HCT116 (cell line): ENCODE data around the gene HERPUD2. TPM values are rescaled to one million over a fixed set of nuclear protein-coding genes. Genes with fewer than 3 reads are reported as not detected.

ENCODE experiments used
- ATAC-seq: fragments of 200-7000 bp; cut with Tn5 transposase; 2 replicates; pipeline ENCODE4 v1.9.1; 2020; ENCODE audit warnings: mild to moderate bottlenecking, moderate library complexity
- BruUV-seq: library from RNA; stranded (reverse); fragments of 400-500 nt; replicated peaks from 2 replicates; lab custom pipeline; 2021; lab: Mats Ljungman, UMichigan
- CTCF ChIA-PET: fragments of 300-600 bp; sonication (Branson Sonifier 250); formaldehyde crosslinking; loops from one replicate; lab custom pipeline; 2021; ENCODE audit warnings: antibody characterized with exemption; lab: Charles Lee
- POLR2A ChIA-PET: fragments of 300-600, 350-600 bp; sonication (Branson Sonifier 250); formaldehyde crosslinking; loops from one replicate; lab custom pipeline; 2021; ENCODE audit warnings: antibody characterized with exemption; lab: Charles Lee
- RAD21 ChIA-PET, 2 experiments: fragments of 300-600 bp; sonication (Branson Sonifier 250); formaldehyde crosslinking; loops; one replicate each; lab custom pipeline; 2023; ENCODE audit warnings: low total read pairs in 2 of 2; ENCODE audit not compliant: uncharacterized antibody in 2 of 2, unreplicated experiment in 2 of 2, low non-redundant PET in 1 of 2; lab: Charles Lee
- DNase-seq: peaks from one replicate; pipeline ENCODE4 v3.0.0-alpha.2; 2010; ENCODE audit warnings: low read depth, low spot score
- H2AFZ ChIP-seq: fragments of 200-600 bp; shearing (Covaris generic), sonication (generic); 2 replicates; pipeline ENCODE4 v1.6.1; 2017; ENCODE audit warnings: low read depth, mixed run types, mixed read lengths, antibody characterized with exemption, low read length; ENCODE audit not compliant: poor library complexity, severe bottlenecking
- H3K27ac ChIP-seq: 2 replicates; pipeline ENCODE4 v1.5.1; 2012; ENCODE audit warnings: low read depth, low read length
- H3K27me3 ChIP-seq: fragments of 200-600 bp; sonication (generic); 2 replicates; pipeline ENCODE4 v1.6.1; 2016; ENCODE audit warnings: mixed run types, low read length, mixed read lengths; ENCODE audit not compliant: insufficient read depth
- H3K36me3 ChIP-seq, 2 experiments: fragments of 200-500 bp in 1 of 2; fragments of 200-600 bp in 1 of 2; sonication (Bioruptor generic) in 1 of 2; sonication (generic) in 1 of 2; 2 replicates each; pipeline versions ENCODE4 v1.5.1 to v1.6.1; 2014 to 2016; ENCODE audit warnings: low read length in 2 of 2, inconsistent platforms in 1 of 2, mixed read lengths in 1 of 2, mixed run types in 1 of 2; ENCODE audit not compliant: insufficient read depth in 2 of 2, control insufficient read depth in 1 of 2
- H3K4me1 ChIP-seq, 2 experiments: fragments of 200-600 bp in 1 of 2; sonication (generic) in 1 of 2; 2 replicates each; pipeline versions ENCODE4 v1.5.1 to v1.6.1; 2012 to 2017; ENCODE audit warnings: low read length in 2 of 2, inconsistent platforms in 1 of 2, mild to moderate bottlenecking in 1 of 2, mixed read lengths in 1 of 2, mixed run types in 1 of 2, moderate library complexity in 1 of 2; ENCODE audit not compliant: insufficient read depth in 2 of 2, control insufficient read depth in 1 of 2
- H3K4me2 ChIP-seq: fragments of 200-600 bp; sonication (generic); 2 replicates; pipeline ENCODE4 v1.6.1; 2017; ENCODE audit warnings: mixed run types, low read length, mixed read lengths
- H3K4me3 ChIP-seq, 2 experiments: fragments of 200-600 bp in 1 of 2; sonication (generic) in 1 of 2; replicated peaks in 1 of 2; 2 replicates each; pipeline ENCODE4 v1.5.1; 2011 to 2016; ENCODE audit warnings: low read length in 2 of 2, control low read depth in 1 of 2, low read depth in 1 of 2, mild to moderate bottlenecking in 1 of 2, mixed read lengths in 1 of 2, mixed run types in 1 of 2
- H3K79me2 ChIP-seq: fragments of 200-600 bp; sonication (generic); 2 replicates; pipeline ENCODE4 v1.6.1; 2017; ENCODE audit warnings: mild to moderate bottlenecking, mixed run types, low read length, moderate library complexity, mixed read lengths; ENCODE audit not compliant: insufficient read depth
- H3K9ac ChIP-seq: fragments of 200-600 bp; sonication (generic); 2 replicates; pipeline ENCODE4 v1.6.1; 2016; ENCODE audit warnings: low read length, mixed read lengths
- H3K9me2 ChIP-seq: fragments of 200-600 bp; sonication (generic), shearing (Covaris generic); 2 replicates; pipeline ENCODE4 v1.6.1; 2017; ENCODE audit warnings: mixed run types, mild to moderate bottlenecking, moderate library complexity; ENCODE audit not compliant: insufficient read depth
- H3K9me3 ChIP-seq, 2 experiments: fragments of 200-500 bp in 1 of 2; fragments of 200-600 bp in 1 of 2; sonication (Bioruptor generic) in 1 of 2; sonication (generic) in 1 of 2; 2 replicates each; pipeline ENCODE4 v1.6.1; 2014 to 2017; ENCODE audit warnings: low read length in 2 of 2, mixed read lengths in 2 of 2, inconsistent platforms in 1 of 2, low read depth in 1 of 2, mild to moderate bottlenecking in 1 of 2, mixed run types in 1 of 2, moderate library complexity in 1 of 2; ENCODE audit not compliant: control insufficient read depth in 1 of 2, insufficient read depth in 1 of 2
- H4K20me1 ChIP-seq: fragments of 200-600 bp; sonication (generic), shearing (Covaris generic); 2 replicates; pipeline ENCODE4 v1.6.1; 2017; ENCODE audit warnings: mixed run types, mild to moderate bottlenecking, moderate library complexity; ENCODE audit not compliant: insufficient read depth
- CBX3 ChIP-seq: IDR thresholded peaks from 2 replicates; pipeline ENCODE4 v1.6.1; 2012; ENCODE audit warnings: low read depth
- EGR1 ChIP-seq: IDR thresholded peaks from 2 replicates; pipeline ENCODE4 v1.6.1; 2012; ENCODE audit warnings: low read depth
- ELF1 ChIP-seq: IDR thresholded peaks from 2 replicates; pipeline ENCODE4 v1.6.1; 2012; ENCODE audit warnings: low read depth, borderline replicate concordance
- EZH2 ChIP-seq: fragments of 200-600 bp; sonication (generic); IDR thresholded peaks from 2 replicates; pipeline ENCODE4 v1.6.1; 2017; ENCODE audit warnings: antibody characterized with exemption, mixed run types
- FOSL1 ChIP-seq: IDR thresholded peaks from 2 replicates; pipeline ENCODE4 v1.6.1; 2012; ENCODE audit warnings: low read depth
- POLR2AphosphoS5 ChIP-seq: IDR thresholded peaks from 2 replicates; pipeline ENCODE4 v1.6.1; 2011; ENCODE audit warnings: mild to moderate bottlenecking, low read depth, low read length, moderate library complexity
- RAD21 ChIP-seq: IDR thresholded peaks from 2 replicates; pipeline ENCODE4 v1.6.1; 2012; ENCODE audit warnings: low read depth, mild to moderate bottlenecking
- SIN3A ChIP-seq: IDR thresholded peaks from 2 replicates; pipeline ENCODE4 v1.6.1; 2012; ENCODE audit warnings: low read depth
- SP1 ChIP-seq: IDR thresholded peaks from 2 replicates; pipeline ENCODE4 v1.6.1; 2012; ENCODE audit warnings: low read depth
- TCF7L2 ChIP-seq: IDR thresholded peaks from 2 replicates; pipeline ENCODE4 v1.7.0; 2011; ENCODE audit warnings: borderline replicate concordance, inconsistent platforms; ENCODE audit not compliant: insufficient read depth, insufficient read length; ENCODE audit errors: extremely low read depth
- YY1 ChIP-seq: IDR thresholded peaks from 2 replicates; pipeline ENCODE4 v1.6.1; 2011; ENCODE audit warnings: low read length, low read depth, moderate library complexity, mild to moderate bottlenecking; ENCODE audit not compliant: insufficient replicate concordance; ENCODE audit errors: extremely low read depth
- ZFX ChIP-seq: fragments of 450-650 bp; IDR thresholded peaks from 2 replicates; pipeline ENCODE4 v1.6.1; 2017
- ZNF274 ChIP-seq: fragments of 200-500 bp; sonication (Bioruptor generic); IDR thresholded peaks from 2 replicates; pipeline ENCODE4 v1.6.1; 2014; ENCODE audit warnings: mild to moderate bottlenecking, low read depth, low read length, inconsistent platforms
- intact Hi-C: fragments of 100-400 bp; cut with micrococcal nuclease; formaldehyde crosslinking; loops from 2 replicates; pipeline ENCODE4 v1.10.0; 2022
- total RNA-seq: library from RNA; stranded (reverse); gene quantifications from one replicate; pipeline ENCODE4 v1.2.1, GENCODE V29; 2021; ENCODE audit not compliant: unreplicated experiment
- TF ChIP-seq, protein P1 (sequence below): IDR thresholded peaks from 2 replicates; pipeline ENCODE4 v1.6.1; 2012
- TF ChIP-seq, protein P2 (sequence below), 3 experiments: fragments of 200-600 bp in 1 of 3; sonication (generic) in 1 of 3; IDR thresholded peaks in 2 of 3; conservative IDR thresholded peaks in 1 of 3; 2 replicates each; pipeline ENCODE4 v1.5.1; 2012 to 2017; ENCODE audit warnings: low read depth in 2 of 3, low read length in 2 of 3, antibody characterized with exemption in 1 of 3, borderline replicate concordance in 1 of 3, control low read depth in 1 of 3, mild to moderate bottlenecking in 1 of 3, mixed read lengths in 1 of 3, mixed run types in 1 of 3, moderate library complexity in 1 of 3; ENCODE audit not compliant: insufficient read depth in 1 of 3
- TF ChIP-seq, protein P3 (sequence below): IDR thresholded peaks from 2 replicates; pipeline ENCODE4 v1.6.1; 2012; ENCODE audit warnings: low read depth
- TF ChIP-seq, protein P4 (sequence below): IDR thresholded peaks from 2 replicates; pipeline ENCODE4 v1.6.1; 2011; ENCODE audit warnings: mild to moderate bottlenecking, low read length, moderate library complexity; ENCODE audit not compliant: insufficient replicate concordance; ENCODE audit errors: extremely low read depth

HERPUD2 gene
- total RNA-seq, 1 experiment from 2014 or later, result 20.5 TPM

DNA sequence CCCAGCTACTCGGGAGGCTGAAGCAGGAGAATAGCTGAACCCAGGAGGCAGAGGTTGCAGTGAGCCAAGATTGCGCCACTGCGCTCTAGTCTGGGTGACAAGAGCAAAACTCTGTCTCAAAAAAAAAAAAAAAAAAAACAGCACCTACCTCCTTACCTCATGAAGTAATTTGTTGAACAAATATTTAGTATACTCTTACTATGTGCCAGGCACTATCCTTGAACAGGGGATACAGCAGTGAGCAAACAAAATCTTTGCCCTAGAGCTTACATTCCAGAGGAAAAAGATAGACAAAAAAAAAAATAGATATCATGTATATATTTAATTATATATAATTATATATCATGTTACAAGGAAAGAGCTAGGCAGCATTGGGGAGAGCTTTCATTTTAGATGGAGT lies 36.4 kb upstream of the HERPUD2 start:
- H3K36me3 ChIP-seq, result no peaks in the 10 kb centered on the region
- H3K27ac ChIP-seq, result no peak overlapping the region
- no peak overlapping the region for H2AFZ ChIP-seq
- ChIA-PET POLR2A (no interaction called here), CTCF (no interaction called here), RAD21 (no interaction called here)
- H3K4me1 ChIP-seq, result no peaks in the 10 kb centered on the region
- H3K9me2 ChIP-seq, result no peaks in the 10 kb centered on the region
- intact Hi-C loops, result no loop called here
- H4K20me1 ChIP-seq, result no peaks in the 10 kb centered on the region
- H3K27me3 ChIP-seq, result no peaks in the 10 kb centered on the region
- no peak overlapping the region for H3K4me3 ChIP-seq
- H3K79me2 ChIP-seq, result no peaks in the 10 kb centered on the region
- no peaks in the 10 kb centered on the region for H3K9me3 ChIP-seq
- DNase-seq (no peak), ATAC-seq (no peak)
- BruUV-seq, result no TSS peak
- H3K4me2 ChIP-seq, result no peak overlapping the region
- no peak overlapping the region for H3K9ac ChIP-seq
- TF ChIP-seq, protein P1, sequence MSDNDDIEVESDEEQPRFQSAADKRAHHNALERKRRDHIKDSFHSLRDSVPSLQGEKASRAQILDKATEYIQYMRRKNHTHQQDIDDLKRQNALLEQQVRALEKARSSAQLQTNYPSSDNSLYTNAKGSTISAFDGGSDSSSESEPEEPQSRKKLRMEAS, result no peak
- TF ChIP-seq ELF1 (no peak), EGR1 (no peak), EZH2 (no peak), ZFX (no peak), YY1 (no peak), TCF7L2 (no peak), SP1 (no peak), CBX3 (no peak), ZNF274 (no peak), FOSL1 (no peak), RAD21 (no peak), POLR2AphosphoS5 (no peak), SIN3A (no peak)
- TF ChIP-seq, protein P2, sequence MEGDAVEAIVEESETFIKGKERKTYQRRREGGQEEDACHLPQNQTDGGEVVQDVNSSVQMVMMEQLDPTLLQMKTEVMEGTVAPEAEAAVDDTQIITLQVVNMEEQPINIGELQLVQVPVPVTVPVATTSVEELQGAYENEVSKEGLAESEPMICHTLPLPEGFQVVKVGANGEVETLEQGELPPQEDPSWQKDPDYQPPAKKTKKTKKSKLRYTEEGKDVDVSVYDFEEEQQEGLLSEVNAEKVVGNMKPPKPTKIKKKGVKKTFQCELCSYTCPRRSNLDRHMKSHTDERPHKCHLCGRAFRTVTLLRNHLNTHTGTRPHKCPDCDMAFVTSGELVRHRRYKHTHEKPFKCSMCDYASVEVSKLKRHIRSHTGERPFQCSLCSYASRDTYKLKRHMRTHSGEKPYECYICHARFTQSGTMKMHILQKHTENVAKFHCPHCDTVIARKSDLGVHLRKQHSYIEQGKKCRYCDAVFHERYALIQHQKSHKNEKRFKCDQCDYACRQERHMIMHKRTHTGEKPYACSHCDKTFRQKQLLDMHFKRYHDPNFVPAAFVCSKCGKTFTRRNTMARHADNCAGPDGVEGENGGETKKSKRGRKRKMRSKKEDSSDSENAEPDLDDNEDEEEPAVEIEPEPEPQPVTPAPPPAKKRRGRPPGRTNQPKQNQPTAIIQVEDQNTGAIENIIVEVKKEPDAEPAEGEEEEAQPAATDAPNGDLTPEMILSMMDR (IDR thresholded peaks at IDR 0.05 in 2 of 3, conservative IDR thresholded peaks at IDR 0.05 in 1 of 3; ENCODE audit: borderline replicate concordance in 1 of 3, insufficient read depth in 1 of 3, low read depth in 2 of 3, low read length in 2 of 3), result no peak
- TF ChIP-seq, protein P3, sequence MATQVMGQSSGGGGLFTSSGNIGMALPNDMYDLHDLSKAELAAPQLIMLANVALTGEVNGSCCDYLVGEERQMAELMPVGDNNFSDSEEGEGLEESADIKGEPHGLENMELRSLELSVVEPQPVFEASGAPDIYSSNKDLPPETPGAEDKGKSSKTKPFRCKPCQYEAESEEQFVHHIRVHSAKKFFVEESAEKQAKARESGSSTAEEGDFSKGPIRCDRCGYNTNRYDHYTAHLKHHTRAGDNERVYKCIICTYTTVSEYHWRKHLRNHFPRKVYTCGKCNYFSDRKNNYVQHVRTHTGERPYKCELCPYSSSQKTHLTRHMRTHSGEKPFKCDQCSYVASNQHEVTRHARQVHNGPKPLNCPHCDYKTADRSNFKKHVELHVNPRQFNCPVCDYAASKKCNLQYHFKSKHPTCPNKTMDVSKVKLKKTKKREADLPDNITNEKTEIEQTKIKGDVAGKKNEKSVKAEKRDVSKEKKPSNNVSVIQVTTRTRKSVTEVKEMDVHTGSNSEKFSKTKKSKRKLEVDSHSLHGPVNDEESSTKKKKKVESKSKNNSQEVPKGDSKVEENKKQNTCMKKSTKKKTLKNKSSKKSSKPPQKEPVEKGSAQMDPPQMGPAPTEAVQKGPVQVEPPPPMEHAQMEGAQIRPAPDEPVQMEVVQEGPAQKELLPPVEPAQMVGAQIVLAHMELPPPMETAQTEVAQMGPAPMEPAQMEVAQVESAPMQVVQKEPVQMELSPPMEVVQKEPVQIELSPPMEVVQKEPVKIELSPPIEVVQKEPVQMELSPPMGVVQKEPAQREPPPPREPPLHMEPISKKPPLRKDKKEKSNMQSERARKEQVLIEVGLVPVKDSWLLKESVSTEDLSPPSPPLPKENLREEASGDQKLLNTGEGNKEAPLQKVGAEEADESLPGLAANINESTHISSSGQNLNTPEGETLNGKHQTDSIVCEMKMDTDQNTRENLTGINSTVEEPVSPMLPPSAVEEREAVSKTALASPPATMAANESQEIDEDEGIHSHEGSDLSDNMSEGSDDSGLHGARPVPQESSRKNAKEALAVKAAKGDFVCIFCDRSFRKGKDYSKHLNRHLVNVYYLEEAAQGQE, result no peak
- TF ChIP-seq, protein P4, sequence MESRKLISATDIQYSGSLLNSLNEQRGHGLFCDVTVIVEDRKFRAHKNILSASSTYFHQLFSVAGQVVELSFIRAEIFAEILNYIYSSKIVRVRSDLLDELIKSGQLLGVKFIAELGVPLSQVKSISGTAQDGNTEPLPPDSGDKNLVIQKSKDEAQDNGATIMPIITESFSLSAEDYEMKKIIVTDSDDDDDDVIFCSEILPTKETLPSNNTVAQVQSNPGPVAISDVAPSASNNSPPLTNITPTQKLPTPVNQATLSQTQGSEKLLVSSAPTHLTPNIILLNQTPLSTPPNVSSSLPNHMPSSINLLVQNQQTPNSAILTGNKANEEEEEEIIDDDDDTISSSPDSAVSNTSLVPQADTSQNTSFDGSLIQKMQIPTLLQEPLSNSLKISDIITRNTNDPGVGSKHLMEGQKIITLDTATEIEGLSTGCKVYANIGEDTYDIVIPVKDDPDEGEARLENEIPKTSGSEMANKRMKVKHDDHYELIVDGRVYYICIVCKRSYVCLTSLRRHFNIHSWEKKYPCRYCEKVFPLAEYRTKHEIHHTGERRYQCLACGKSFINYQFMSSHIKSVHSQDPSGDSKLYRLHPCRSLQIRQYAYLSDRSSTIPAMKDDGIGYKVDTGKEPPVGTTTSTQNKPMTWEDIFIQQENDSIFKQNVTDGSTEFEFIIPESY, result no peak
- TF ChIP-seq, all 23 proteins: peak for 0
